ENCODE measurements around the gene GPR82. TPM values are rescaled to one million over a fixed set of nuclear protein-coding genes. Genes with fewer than 3 reads are reported as not detected.

Gene GPR82
- total RNA-seq, 1 experiment from 2014 or later, result not detected

- Histone ChIP-seq H3K36me3 (ENCODE audit: low read depth) (no peaks in the 10 kb centered on the region), H3F3A (ENCODE audit: insufficient read depth, low read depth) (no peaks in the 10 kb centered on the region), H3K79me2 (ENCODE audit: low read depth) (no peaks in the 10 kb centered on the region), H2AFZ (no peak overlapping the region), H3K27ac (no peak overlapping the region), H3K9me2 (ENCODE audit: insufficient read depth) (no peaks in the 10 kb centered on the region), H3K27me3 (ENCODE audit: insufficient read depth, low read depth) (no peaks in the 10 kb centered on the region), H3K9me3 (ENCODE audit: insufficient read depth, low read depth) (no peaks in the 10 kb centered on the region), H3K4me1 (replicated peaks; ENCODE audit: insufficient read depth) (no peaks in the 10 kb centered on the region), H4K20me1 (ENCODE audit: insufficient read depth) (no peaks in the 10 kb centered on the region), H3K4me2 (no peak overlapping the region), H3K4me3 (no peak overlapping the region)
- no TSS peak for BruUV-seq (replicated peaks)
- intact Hi-C loops (cut with micrococcal nuclease; ENCODE audit: unreplicated experiment), result no loop called here
- POLR2A ChIA-PET (ENCODE audit: unreplicated experiment), result no interaction called here
- no peak for TF ChIP-seq CTCF (conservative IDR thresholded peaks at IDR 0.05)
- no peak for TF ChIP-seq EZH2 (IDR thresholded peaks at IDR 0.05; ENCODE audit: low read depth)
- DNase-seq, result no peak
- CTCF ChIA-PET, result no interaction called here
Observed at GRCh38 chrX:41684138-41684537, 39.8 kb upstream of the GPR82 start.

GRCh38 chrX:41684940-41685339, 39.0 kb upstream of the GPR82 start:
- Histone ChIP-seq H3F3A (ENCODE audit: insufficient read depth, low read depth) (no peaks in the 10 kb centered on the region), H2AFZ (no peak overlapping the region), H3K4me2 (no peak overlapping the region), H3K4me1 (replicated peaks; ENCODE audit: insufficient read depth) (no peaks in the 10 kb centered on the region), H3K36me3 (ENCODE audit: low read depth) (no peaks in the 10 kb centered on the region), H3K79me2 (ENCODE audit: low read depth) (no peaks in the 10 kb centered on the region), H3K27ac (no peak overlapping the region), H3K4me3 (no peak overlapping the region), H3K9me2 (ENCODE audit: insufficient read depth) (no peaks in the 10 kb centered on the region), H3K27me3 (ENCODE audit: insufficient read depth, low read depth) (no peaks in the 10 kb centered on the region), H3K9me3 (ENCODE audit: insufficient read depth, low read depth) (no peaks in the 10 kb centered on the region), H4K20me1 (ENCODE audit: insufficient read depth) (no peaks in the 10 kb centered on the region)
- TF ChIP-seq CTCF (conservative IDR thresholded peaks at IDR 0.05) (no peak), EZH2 (IDR thresholded peaks at IDR 0.05; ENCODE audit: low read depth) (no peak)
- no TSS peak for BruUV-seq (replicated peaks)
- intact Hi-C loops (cut with micrococcal nuclease; ENCODE audit: unreplicated experiment), result no loop called here
- ChIA-PET POLR2A (ENCODE audit: unreplicated experiment) (no interaction called here), CTCF (no interaction called here)
- no peak for DNase-seq

GRCh38 chrX:41686788-41687187, 37.2 kb upstream of the GPR82 start:
- no peaks in the 10 kb centered on the region for H3K4me1 ChIP-seq (replicated peaks; ENCODE audit: insufficient read depth)
- no peaks in the 10 kb centered on the region for H3K79me2 ChIP-seq (ENCODE audit: low read depth)
- CTCF ChIA-PET, result no interaction called here
- no peaks in the 10 kb centered on the region for H3K9me2 ChIP-seq (ENCODE audit: insufficient read depth)
- H4K20me1 ChIP-seq (ENCODE audit: insufficient read depth), result no peaks in the 10 kb centered on the region
- POLR2A ChIA-PET (ENCODE audit: unreplicated experiment), result no interaction called here
- H3K4me3 ChIP-seq, result no peak overlapping the region
- no TSS peak for BruUV-seq (replicated peaks)
- DNase-seq, result no peak
- no peak overlapping the region for H2AFZ ChIP-seq
- H3K27ac ChIP-seq, result no peak overlapping the region
- H3F3A ChIP-seq (ENCODE audit: insufficient read depth, low read depth), result no peaks in the 10 kb centered on the region
- intact Hi-C loops (cut with micrococcal nuclease; ENCODE audit: unreplicated experiment), result no loop called here
- no peaks in the 10 kb centered on the region for H3K27me3 ChIP-seq (ENCODE audit: insufficient read depth, low read depth)
- no peaks in the 10 kb centered on the region for H3K36me3 ChIP-seq (ENCODE audit: low read depth)
- TF ChIP-seq CTCF (conservative IDR thresholded peaks at IDR 0.05) (no peak), EZH2 (IDR thresholded peaks at IDR 0.05; ENCODE audit: low read depth) (no peak)
- H3K4me2 ChIP-seq, result no peak overlapping the region
- no peaks in the 10 kb centered on the region for H3K9me3 ChIP-seq (ENCODE audit: insufficient read depth, low read depth)

All from PC-9 (cell line).